ENCODE measurements around the gene AP4B1. TPM values are rescaled to one million over a fixed set of nuclear protein-coding genes. Genes with fewer than 3 reads are reported as not detected.
"Not testable (repeated sequence)": the region's sequence is repeated elsewhere in the genome, so short reads cannot be mapped to it uniquely, and the experiment has no call there.

Gene AP4B1
- total RNA-seq, 1 donor from 2014 or later: 16.8 TPM

- DNase-seq (ENCODE audit: low read depth in 2 of 2): no peak
Measured at GRCh38 chr1:113858982-113859381, 45.6 kb downstream of the AP4B1 start.

DNA sequence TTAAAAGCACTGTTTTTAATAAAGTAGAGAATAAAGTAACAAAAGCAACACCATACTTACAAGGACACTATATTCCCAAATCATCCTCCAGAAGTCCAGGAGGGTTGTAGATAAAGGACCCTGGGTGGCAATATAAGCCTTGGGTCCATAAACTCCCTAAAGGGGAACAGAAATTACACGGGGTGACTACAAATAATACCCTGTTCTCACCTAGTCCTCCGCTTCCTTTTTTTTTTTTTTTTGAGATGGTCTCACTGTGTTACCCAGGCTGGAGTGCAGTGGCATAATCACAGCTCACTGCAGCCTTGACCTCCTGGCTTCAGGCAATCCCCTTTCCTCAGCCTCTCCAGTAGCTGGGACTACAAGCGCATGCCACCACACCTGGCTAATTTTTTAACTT lies 46.2 kb downstream of the AP4B1 start:
- no peak for DNase-seq (ENCODE audit: low read depth in 2 of 2)

DNA sequence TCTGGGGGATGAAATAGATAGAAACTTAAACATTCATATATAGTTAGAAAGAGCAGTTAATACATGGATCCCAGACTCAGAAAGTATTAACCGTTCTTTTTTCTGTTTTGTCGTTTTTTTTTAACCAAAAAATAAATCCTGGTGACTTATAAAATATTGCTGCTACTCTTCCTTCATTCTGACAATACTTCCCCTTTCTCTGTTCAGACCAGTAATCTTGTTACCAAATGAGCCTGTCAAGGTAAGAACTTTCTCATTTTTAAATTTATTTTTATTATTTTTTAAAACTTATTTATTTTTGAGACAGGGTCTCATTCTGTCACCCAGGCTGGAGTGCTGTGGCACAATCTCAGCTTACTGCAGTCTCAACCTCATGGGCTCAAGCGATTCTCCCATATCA lies 46.8 kb downstream of the AP4B1 start:
- DNase-seq (ENCODE audit: low read depth in 2 of 2): no peak

GRCh38 chr1:113856401-113856790 lies 48.2 kb downstream of the AP4B1 start:
- no peak for DNase-seq (ENCODE audit: low read depth in 2 of 2)

DNA sequence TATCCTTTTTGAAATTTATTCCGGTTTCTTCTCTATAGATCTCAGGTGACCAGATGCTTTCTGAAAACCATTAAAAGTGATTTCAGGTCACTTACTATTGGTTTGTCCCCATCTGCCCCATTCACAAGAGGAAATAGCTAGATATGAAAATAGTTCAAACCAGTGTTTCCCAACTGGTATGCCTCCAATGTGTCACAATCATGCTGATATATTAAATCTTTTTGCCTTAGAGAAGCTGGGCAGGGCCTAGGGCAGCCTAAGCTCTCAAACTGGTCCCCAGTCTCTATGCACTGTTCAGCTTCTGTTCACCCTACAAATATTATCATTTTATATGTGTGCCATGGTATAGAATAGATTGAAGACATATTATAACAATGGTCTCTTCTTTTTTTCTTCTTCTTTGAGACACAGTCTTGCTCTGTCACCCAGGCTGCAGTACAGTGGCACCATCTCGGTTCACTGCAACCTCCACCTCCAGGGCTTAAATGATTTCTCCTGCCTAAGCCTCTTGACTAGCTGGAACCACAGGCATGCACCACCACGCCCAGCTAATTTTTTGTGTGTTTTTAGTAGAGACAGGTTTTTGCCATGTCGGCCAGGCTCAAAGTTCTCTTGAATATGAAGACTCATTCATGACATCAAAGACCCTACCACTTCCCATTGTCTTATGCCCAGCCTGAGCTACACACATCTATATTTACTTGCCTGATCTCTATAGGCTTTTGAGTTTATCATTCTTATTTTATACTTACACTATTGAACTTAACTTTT lies 48.8 kb downstream of the AP4B1 start:
- DNase-seq (ENCODE audit: low read depth in 2 of 2): no peak

DNA sequence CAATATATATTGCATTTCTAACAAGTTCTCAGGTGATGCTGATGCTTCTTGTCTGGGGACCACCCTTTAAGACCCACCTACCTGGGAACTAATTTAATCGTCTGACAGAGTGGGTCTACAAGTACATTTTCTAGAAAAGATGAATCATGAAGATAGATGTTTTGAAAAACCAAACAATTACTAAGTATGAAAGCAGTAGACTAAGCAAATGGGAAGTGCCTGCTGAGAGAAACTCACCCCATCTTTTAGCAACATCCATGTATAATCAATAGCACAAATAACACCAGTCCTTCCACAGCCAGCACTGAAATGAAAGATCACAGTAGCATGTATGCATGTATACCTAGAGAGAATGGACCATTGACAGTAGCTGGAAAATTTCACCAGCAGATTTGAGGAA lies 50.4 kb downstream of the AP4B1 start:
- no peak for DNase-seq (ENCODE audit: low read depth in 2 of 2)

- DNase-seq (ENCODE audit: low read depth in 2 of 2): not testable (repeated sequence)
Measured at GRCh38 chr1:113852694-113853093, 51.9 kb downstream of the AP4B1 start.

- no peak for DNase-seq (ENCODE audit: low read depth in 2 of 2)
Measured at GRCh38 chr1:113850127-113850796, 54.3 kb downstream of the AP4B1 start.

DNA sequence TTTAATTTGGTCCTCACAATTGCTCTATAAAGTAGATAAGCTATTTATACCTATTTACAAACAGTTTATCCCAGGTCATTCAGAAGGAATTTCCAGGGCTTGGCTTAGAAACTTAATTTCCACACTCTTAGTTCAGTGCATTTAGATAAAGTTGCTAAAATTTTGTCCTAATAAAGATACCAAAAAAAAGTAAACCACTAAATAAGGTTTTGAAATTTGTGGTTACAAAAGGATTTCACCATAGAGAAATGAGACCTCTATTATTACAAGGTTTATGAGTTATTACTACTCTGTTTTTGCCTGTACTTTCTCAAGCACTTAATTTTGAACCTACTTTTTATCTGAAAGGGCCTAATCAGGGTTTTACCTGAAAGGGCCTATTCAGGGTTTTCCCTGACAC lies 55.5 kb downstream of the AP4B1 start:
- no peak for DNase-seq (ENCODE audit: low read depth in 2 of 2)

DNA sequence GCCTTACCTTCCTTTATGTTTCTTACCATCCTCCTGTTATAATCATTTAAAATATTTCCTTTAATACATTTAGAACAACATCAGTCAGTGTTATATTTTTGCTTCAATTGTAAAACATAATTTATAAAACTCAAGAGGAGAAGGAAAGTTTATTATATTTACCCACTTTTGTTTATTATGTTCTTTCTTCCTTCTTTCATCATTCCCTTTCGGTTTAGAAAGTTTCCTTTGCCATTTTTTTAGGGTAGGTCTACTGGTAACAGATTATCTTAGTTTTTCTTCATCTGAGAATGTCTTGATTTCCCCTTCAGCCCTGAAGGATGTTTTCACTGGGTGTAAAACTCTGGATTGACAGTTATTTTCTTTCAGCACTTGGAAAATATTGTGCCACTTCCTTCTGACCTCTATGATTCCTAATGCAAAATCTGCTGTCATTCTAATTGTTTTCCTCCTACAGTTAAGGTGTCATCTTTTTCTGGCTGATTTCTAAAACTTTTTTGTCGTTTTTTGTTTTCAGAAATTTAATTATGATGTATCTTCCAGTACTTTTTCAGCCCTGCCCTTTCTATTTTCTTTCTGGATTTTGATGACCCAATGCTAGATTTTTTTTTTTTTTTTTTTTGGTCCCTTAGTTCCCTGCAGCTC lies 58.1 kb downstream of the AP4B1 start:
- no peak for DNase-seq (ENCODE audit: low read depth in 2 of 2)

Other genes starting within 250 kb of the AP4B1 start
- gene PHTF1, start 145.3 kb downstream of the AP4B1 start, total RNA-seq: 31.8 and 32.5 TPM in 2 replicates
- gene RSBN1, start 92.3 kb downstream of the AP4B1 start, total RNA-seq: 9.8 and 14.2 TPM in 2 replicates
- gene PTPN22, start 33.1 kb downstream of the AP4B1 start, total RNA-seq: under 0.01 and 0.26 TPM in 2 replicates
- 0.13 TPM in 2 replicates for gene BCL2L15, start 17.2 kb downstream of the AP4B1 start, total RNA-seq
- 1.8 and 2.5 TPM in 2 replicates for gene DCLRE1B, start 527 bp upstream of the AP4B1 start, total RNA-seq
- 27.6 and 38.2 TPM in 2 replicates for gene HIPK1, start 24.5 kb upstream of the AP4B1 start, total RNA-seq
- gene OLFML3, start 74.7 kb upstream of the AP4B1 start, total RNA-seq: 7.2 and 14.8 TPM in 2 replicates
- not detected in 2 replicates for gene SYT6, start 249.1 kb upstream of the AP4B1 start, total RNA-seq